H9 (cell line): ENCODE results near the gene ADGRF5. TPM values are rescaled to one million over a fixed set of nuclear protein-coding genes. Genes with fewer than 3 reads are reported as not detected.

Experiments
- DNase-seq: peaks from one replicate; pipeline ENCODE4 v3.0.0-alpha.2; 2017
- H2AFZ ChIP-seq: one replicate; pipeline ENCODE4 v1.6.1; 2013; ENCODE audit warnings: mild to moderate bottlenecking, low read length, control low read depth, moderate library complexity
- H2AK5ac ChIP-seq: 2 replicates; pipeline ENCODE4 v1.6.1; 2013; ENCODE audit warnings: low read length, control low read depth, mixed read lengths; ENCODE audit not compliant: insufficient read length
- H2BK120ac ChIP-seq: one replicate; pipeline ENCODE4 v1.6.1; 2013; ENCODE audit warnings: low read depth, mild to moderate bottlenecking, low read length, control low read depth, inconsistent platforms; ENCODE audit not compliant: poor library complexity, severe bottlenecking
- H2BK12ac ChIP-seq: 2 replicates; pipeline ENCODE4 v1.6.1; 2013; ENCODE audit warnings: low read length, control low read depth, mixed read lengths, low read depth; ENCODE audit not compliant: insufficient read length
- H2BK15ac ChIP-seq: 2 replicates; pipeline ENCODE4 v1.6.1; 2013; ENCODE audit warnings: low read depth, low read length, control low read depth
- H2BK20ac ChIP-seq: one replicate; pipeline ENCODE4 v1.6.1; 2013; ENCODE audit warnings: low read depth, mild to moderate bottlenecking, low read length, control low read depth, inconsistent platforms; ENCODE audit not compliant: poor library complexity, severe bottlenecking
- H2BK5ac ChIP-seq: 2 replicates; pipeline ENCODE4 v1.6.1; 2013; ENCODE audit warnings: low read length, control low read depth, mixed read lengths; ENCODE audit not compliant: insufficient read length
- H3K14ac ChIP-seq: 2 replicates; pipeline ENCODE4 v1.6.1; 2013; ENCODE audit warnings: low read length, control low read depth; ENCODE audit not compliant: insufficient read depth
- H3K18ac ChIP-seq: 2 replicates; pipeline ENCODE4 v1.6.1; 2013; ENCODE audit warnings: low read depth, mild to moderate bottlenecking, mixed read lengths, low read length, control low read depth; ENCODE audit not compliant: insufficient read length
- H3K23ac ChIP-seq: 2 replicates; pipeline ENCODE4 v1.6.1; 2013; ENCODE audit warnings: low read length, control low read depth, mixed read lengths, low read depth; ENCODE audit not compliant: insufficient read length
- H3K23me2 ChIP-seq: 2 replicates; pipeline ENCODE4 v1.6.1; 2013; ENCODE audit warnings: low read depth, mild to moderate bottlenecking, mixed read lengths, low read length, control low read depth; ENCODE audit not compliant: insufficient read length, poor library complexity, severe bottlenecking
- H3K27ac ChIP-seq: 2 replicates; pipeline ENCODE4 v1.5.1; 2013; ENCODE audit warnings: low read length, control low read depth, mixed read lengths, low read depth; ENCODE audit not compliant: insufficient read length
- H3K27me3 ChIP-seq: 2 replicates; pipeline ENCODE4 v1.6.1; 2013; ENCODE audit warnings: low read length, control low read depth, inconsistent platforms; ENCODE audit not compliant: insufficient read depth
- H3K4ac ChIP-seq: 2 replicates; pipeline ENCODE4 v1.6.1; 2013; ENCODE audit warnings: low read depth, mild to moderate bottlenecking, control low read depth, inconsistent platforms, low read length, moderate library complexity
- H3K4me1 ChIP-seq: 2 replicates; pipeline ENCODE4 v1.6.1; 2013; ENCODE audit warnings: low read length, control low read depth, inconsistent platforms; ENCODE audit not compliant: insufficient read depth
- H3K4me2 ChIP-seq: 2 replicates; pipeline ENCODE4 v1.6.1; 2013; ENCODE audit warnings: low read length, control low read depth, mixed read lengths; ENCODE audit not compliant: insufficient read length, insufficient read depth
- H3K56ac ChIP-seq: 2 replicates; pipeline ENCODE4 v1.6.1; 2013; ENCODE audit warnings: low read depth, mild to moderate bottlenecking, mixed read lengths, low read length, control low read depth; ENCODE audit not compliant: insufficient read length
- H3K79me1 ChIP-seq: 2 replicates; pipeline ENCODE4 v1.6.1; 2013; ENCODE audit warnings: low read depth, mild to moderate bottlenecking, moderate library complexity, low read length, control low read depth, inconsistent platforms; ENCODE audit not compliant: insufficient read depth, poor library complexity, severe bottlenecking
- H3K79me2 ChIP-seq: 2 replicates; pipeline ENCODE4 v1.6.1; 2013; ENCODE audit warnings: low read length, control low read depth, inconsistent platforms; ENCODE audit not compliant: insufficient read depth
- H3K9ac ChIP-seq: 2 replicates; pipeline ENCODE4 v1.6.1; 2013; ENCODE audit warnings: low read length, control low read depth, mixed read lengths; ENCODE audit not compliant: insufficient read length; ENCODE audit errors: extremely low read depth
- H3K9me3 ChIP-seq: one replicate; pipeline ENCODE4 v1.6.1; 2013; ENCODE audit warnings: low read depth, low read length, inconsistent platforms; ENCODE audit not compliant: control insufficient read depth
- H3T11ph ChIP-seq: one replicate; pipeline ENCODE4 v1.6.1; 2013; ENCODE audit warnings: mild to moderate bottlenecking, low read length, control low read depth, inconsistent platforms
- H4K20me1 ChIP-seq: one replicate; pipeline ENCODE4 v1.6.1; 2013; ENCODE audit not compliant: control insufficient read depth, insufficient read length, insufficient read depth
- H4K5ac ChIP-seq: 2 replicates; pipeline ENCODE4 v1.6.1; 2013; ENCODE audit warnings: low read depth, mild to moderate bottlenecking, mixed read lengths, low read length, control low read depth; ENCODE audit not compliant: insufficient read length
- H4K8ac ChIP-seq: replicated peaks from 2 replicates; pipeline ENCODE4 v1.6.1; 2013; ENCODE audit warnings: low read length, control low read depth, mixed read lengths, low read depth; ENCODE audit not compliant: insufficient read length
- H4K91ac ChIP-seq: 2 replicates; pipeline ENCODE4 v1.6.1; 2013; ENCODE audit warnings: low read depth, mild to moderate bottlenecking, moderate library complexity, mixed read lengths, low read length, control low read depth; ENCODE audit not compliant: insufficient read length
- H3K27ac Mint-ChIP-seq, 3 experiments: 2 replicates in 2 of 3; 3 replicates in 1 of 3; pipeline ENCODE4 v1.8.0; 2020 to 2021; ENCODE audit warnings: mixed read lengths in 3 of 3, mild to moderate bottlenecking in 1 of 3, moderate library complexity in 1 of 3
- H3K27me3 Mint-ChIP-seq: 2 replicates; pipeline ENCODE4 v1.8.0; 2021; ENCODE audit warnings: low read depth, mild to moderate bottlenecking, moderate library complexity, mixed read lengths
- H3K36me3 Mint-ChIP-seq, 3 experiments: 2 replicates in 2 of 3; 3 replicates in 1 of 3; pipeline ENCODE4 v1.8.0; 2020 to 2021; ENCODE audit warnings: low read depth in 3 of 3, mixed read lengths in 3 of 3; ENCODE audit not compliant: insufficient read depth in 1 of 3
- H3K4me1 Mint-ChIP-seq, 2 experiments: 2 replicates each; pipeline ENCODE4 v1.8.0; 2020; ENCODE audit warnings: mixed read lengths in 2 of 2
- H3K4me3 Mint-ChIP-seq, 2 experiments: 2 replicates in 1 of 2; 3 replicates in 1 of 2; pipeline ENCODE4 v1.8.0; 2020 to 2021; ENCODE audit warnings: mild to moderate bottlenecking in 2 of 2, mixed read lengths in 2 of 2, moderate library complexity in 1 of 2
- H3K9me3 Mint-ChIP-seq, 2 experiments: 2 replicates in 1 of 2; 3 replicates in 1 of 2; pipeline ENCODE4 v1.8.0; 2020; ENCODE audit warnings: mild to moderate bottlenecking in 2 of 2, mixed read lengths in 2 of 2, moderate library complexity in 1 of 2
- CTCF ChIP-seq: fragments of 200-600 bp; sonication (generic); conservative IDR thresholded peaks from 3 replicates; pipeline ENCODE4 v1.8.0; 2021; ENCODE audit warnings: antibody characterized with exemption, mild to moderate bottlenecking
- WGBS: extraction: QIAGEN DNeasy Blood & Tissue Kit; methylation state at CpG from one replicate; pipeline ENCODE4 v1.1.7; 2013; ENCODE audit warnings: missing lambda C conversion rate, low lambda C conversion rate, mixed read lengths; ENCODE audit not compliant: insufficient read length; ENCODE audit errors: extremely low coverage; 5-methylcytosine and 5-hydroxymethylcytosine counted together
- total RNA-seq: library from RNA; stranded (reverse); gene quantifications from 2 replicates; pipeline ENCODE4 v1.2.1, GENCODE V29; 2021

The ADGRF5 gene
- total RNA-seq, 1 experiment from 2014 or later: not detected

- H3K36me3 Mint-ChIP-seq: no peaks in the 10 kb centered on the region
- TF ChIP-seq CTCF: no peak
- no peak overlapping the region for H3K4me3 Mint-ChIP-seq
Measured at GRCh38 chr6:46879003-46879402, 42.7 kb downstream of the ADGRF5 start.

More at GRCh38 chr6:46879003-46879402, 42.7 kb downstream of the ADGRF5 start:
- Histone ChIP-seq H3K4me2 (no peak overlapping the region), H3K79me1 (no peaks in the 10 kb centered on the region), H2BK20ac (no peak overlapping the region), H2BK120ac (no peak overlapping the region), H3K9me3 (no peaks in the 10 kb centered on the region), H3K4ac (no peak overlapping the region), H3K56ac (no peak overlapping the region), H2BK5ac (no peak overlapping the region), H4K91ac (no peak overlapping the region), H2BK15ac (no peak overlapping the region), H4K5ac (no peak overlapping the region), H3T11ph (no peak overlapping the region), H3K4me1 (no peaks in the 10 kb centered on the region), H4K20me1 (no peaks in the 10 kb centered on the region), H3K27ac (no peak overlapping the region), H3K27me3 (no peaks in the 10 kb centered on the region), H2BK12ac (no peak overlapping the region), H3K14ac (no peak overlapping the region), H2AFZ (no peak overlapping the region), H3K18ac (no peak overlapping the region), H3K23ac (no peak overlapping the region), H3K79me2 (no peaks in the 10 kb centered on the region), H2AK5ac (no peak overlapping the region), H4K8ac (no peak overlapping the region), H3K23me2 (no peaks in the 10 kb centered on the region), H3K9ac (no peak overlapping the region)
- WGBS: no CpG with 5 or more reads among the region's 5 CpGs
- H3K4me1 Mint-ChIP-seq: peaks cover 7 to 8% of the 10 kb centered on the region in 2 experiments
- no peak overlapping the region; a peak in 1 of 7 replicates for H3K27ac Mint-ChIP-seq
- H3K9me3 Mint-ChIP-seq: no peaks in the 10 kb centered on the region
- DNase-seq: no peak
- no peaks in the 10 kb centered on the region for H3K27me3 Mint-ChIP-seq
